ELF-1 (cell line): ENCODE results near the gene RALB.
A peak's percentile ranks its signal among the peaks of the same experiment; 100 is the strongest.
"Not testable (repeated sequence)": the region's sequence is repeated elsewhere in the genome, so short reads cannot be mapped to it uniquely, and the experiment has no call there.

Source experiments
- DNase-seq: peaks from one replicate; pipeline ENCODE4 v3.0.0-alpha.2; 2016; ENCODE audit warnings: low read depth, low spot score

RALB gene

DNA sequence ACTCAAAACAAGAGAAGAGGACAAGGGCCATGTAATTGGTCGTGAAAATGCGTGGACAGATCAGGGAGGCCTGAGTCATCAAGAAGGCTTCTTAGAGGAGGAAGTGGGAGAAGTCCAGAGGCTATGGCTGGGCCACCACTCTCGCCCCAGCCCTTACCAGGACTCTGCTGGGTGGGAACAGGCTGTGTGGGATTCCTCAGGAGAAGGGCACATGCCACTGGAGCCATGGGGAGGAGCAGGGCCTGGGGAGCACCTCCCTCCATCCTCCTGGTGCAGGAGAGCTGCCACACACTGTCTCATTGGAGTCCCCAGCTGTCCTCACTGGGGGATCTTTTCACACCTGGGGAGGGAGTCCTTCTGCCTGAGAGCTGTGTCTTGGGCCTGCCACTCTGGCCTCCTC, 9.4 kb upstream of the RALB start:
- peak; percentile 34 for DNase-seq

DNA sequence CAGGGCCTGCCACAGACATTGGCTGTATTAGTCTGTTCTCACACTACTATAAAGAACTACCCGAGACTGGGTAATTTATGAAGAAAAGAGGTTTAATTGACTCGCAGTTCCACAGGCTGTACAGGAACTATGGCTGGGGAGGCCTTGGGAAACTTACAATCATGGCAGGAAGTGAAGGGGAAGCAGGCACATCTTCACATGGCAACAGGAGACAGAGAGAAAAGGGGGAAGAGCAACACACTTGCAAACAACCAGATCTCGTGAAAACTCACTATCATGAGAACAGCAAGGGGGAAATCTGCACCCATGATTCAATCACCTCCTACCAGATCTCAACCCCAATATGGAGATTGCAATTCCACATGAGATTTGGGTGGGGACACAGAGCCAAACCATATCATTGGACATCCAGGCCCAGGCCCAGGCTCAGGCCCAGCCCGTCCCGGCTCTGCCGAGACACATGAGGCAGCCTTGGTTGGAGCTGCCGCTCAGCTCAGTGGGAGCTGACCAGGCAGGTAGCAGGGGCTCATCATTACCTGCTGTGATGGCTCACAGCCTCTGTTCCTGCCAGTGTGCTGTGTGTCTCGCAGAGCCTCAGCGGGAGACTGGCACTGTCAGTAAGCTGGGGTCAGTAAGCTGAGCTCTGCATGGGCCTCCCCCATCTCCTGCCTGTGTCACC, 8.6 kb upstream of the RALB start:
- DNase-seq = no peak

DNA sequence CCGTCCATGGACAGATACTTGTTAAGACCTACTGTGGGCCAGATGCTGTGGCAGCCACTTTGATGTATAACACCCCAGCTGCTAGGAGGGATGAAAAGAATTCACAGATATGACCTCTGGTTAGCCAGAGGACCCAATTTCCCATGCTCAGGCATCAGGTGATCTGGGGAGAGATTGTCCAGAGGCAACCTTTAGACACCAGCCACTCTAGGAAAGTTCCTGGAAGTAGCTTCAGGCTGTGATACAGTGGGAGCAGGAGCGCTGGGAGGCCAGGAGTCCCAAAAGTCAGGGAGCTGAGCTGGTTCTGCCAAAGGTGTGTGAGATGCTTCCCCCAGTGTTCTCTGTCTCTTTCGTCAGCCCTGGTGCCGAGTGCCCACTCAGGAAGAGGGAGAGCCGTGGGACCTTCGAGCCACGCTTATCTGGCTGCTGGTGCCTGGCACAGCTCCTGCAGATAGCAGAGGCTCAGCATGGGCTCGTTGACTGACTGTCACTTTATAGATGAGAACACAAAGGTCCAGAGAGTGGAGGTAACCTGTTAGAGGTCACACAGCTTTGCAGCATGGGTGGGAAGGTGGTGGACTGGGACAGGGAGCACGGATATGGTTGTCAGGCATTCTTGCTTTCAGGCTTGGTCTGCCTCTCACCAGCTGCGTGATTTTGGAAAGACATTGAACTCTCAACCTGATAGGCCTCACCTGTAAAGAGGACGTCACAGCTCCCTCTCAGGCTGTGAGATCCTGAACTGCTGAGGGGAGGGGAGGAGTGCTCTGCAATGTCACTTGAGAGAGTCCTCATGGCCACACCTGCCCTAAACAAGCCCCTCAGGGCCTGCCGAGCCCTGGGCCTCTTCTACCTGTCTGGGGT, 7.8 kb upstream of the RALB start:
- DNase-seq = peak; percentile 34

DNA sequence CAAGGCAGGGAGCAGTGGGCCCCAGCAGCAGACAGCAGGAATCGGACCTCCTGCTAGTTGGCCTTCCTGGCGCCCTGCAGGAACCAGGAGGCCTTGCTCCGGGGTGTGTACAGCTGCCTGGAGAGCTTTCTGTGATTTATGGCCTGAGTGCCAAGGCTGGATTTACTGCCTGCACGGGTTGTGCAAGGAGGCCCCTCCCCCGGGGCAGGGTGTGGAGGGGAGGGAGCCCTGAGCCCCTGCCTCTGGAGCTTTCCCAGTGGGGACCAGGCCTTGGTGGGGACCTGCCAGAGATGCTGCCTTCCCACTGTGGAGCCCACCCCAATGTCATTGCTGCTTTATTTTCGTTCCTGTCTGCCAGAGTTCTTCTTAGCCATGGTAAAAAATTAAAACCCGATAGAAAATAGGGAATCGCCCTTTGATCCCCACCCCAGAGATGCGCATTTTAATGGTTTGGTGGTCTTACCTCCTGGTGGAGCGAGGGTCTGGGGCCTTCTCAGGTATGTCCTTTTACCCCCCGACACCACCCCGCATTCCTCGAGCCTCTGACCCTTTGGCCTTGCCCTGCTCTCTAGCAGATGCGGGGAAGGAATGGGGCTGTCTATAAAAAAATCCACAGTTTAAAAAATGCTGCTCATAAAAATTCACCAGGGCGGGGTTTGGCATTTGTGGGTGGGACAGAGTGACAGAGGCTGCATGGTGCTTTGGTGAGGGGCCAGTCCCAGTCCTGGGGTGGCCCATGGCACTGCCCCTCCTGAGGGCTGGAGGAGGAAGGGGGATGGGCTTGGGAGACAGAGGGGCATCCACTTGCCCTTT, 6.9 kb upstream of the RALB start:
- peak; percentile 91 for DNase-seq

DNA sequence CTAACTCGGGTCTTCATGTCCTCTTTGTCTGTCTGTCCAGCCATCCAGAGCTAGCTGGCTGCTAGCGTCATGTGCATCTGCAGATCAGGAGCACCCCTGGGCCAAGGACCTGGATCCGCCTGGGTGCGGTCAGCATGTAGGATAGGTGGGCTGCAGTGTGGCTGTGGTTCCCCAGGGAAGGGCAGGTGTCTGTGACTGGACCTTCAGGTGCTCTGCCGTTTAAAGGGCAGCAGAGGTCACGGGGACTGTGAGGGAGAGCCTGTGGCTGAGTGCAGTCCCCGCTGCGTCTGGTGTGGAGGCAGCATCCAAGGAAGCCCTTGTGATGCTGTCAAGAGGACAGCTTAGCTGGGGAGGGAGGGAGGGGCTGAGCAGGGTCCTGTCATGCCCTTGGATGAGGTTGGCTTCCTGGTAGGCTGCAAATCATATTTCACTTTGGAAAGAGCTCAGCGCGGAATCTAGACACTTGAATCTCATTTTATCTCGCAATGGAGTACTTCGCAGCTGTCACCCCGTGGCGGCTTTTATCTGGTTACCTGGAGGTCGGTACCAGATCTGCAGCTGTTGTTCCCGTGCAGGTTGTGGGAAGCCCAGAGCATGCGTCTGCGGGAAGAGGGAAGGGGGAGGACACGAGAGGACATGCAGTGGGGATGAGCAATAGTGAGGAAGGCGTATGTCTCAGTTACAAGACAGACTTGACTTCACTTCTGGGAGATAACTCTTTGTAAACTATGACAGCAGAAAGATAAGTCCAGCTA, 5.9 kb upstream of the RALB start:
- DNase-seq = no peak

DNA sequence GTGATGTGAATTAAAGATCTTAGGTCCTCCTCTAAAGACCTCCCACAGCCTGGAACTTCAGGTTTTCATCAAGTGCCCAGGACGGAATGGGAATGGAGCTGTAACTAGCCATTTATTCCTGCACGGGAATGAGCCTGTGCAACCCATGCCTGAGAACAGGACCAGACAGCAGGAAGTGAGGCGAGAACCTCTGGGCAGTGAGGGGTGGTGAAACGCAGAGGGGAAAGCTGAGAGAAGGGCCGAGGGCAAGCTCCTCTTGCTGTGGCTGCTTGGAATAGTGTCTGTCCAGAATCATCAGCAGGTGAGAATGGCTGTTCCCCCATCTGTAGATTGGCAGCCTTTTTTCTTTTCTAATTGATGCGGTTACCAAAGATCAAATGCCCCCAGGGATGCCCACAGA, 4.8 kb upstream of the RALB start:
- no peak for DNase-seq

DNA sequence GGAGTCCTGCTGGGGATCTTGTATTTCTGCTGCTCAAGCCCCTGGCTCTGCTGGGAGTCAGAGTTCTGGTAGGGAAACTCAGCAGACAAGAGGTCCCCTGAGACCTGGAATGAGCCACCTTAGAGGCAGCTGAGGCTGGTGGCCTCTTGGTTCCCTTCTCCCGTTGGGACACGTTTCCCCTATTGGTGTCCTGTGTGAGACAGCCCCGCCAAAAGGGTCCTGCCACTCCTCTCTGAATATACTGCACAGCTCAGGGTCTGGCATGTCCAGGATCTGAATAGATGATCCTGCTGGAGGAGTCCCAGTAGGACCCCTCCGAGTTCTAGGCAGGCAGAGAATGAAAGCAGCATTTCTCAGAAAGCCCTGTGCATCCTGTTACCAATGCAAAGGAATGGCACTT, 2.0 kb upstream of the RALB start:
- no peak for DNase-seq

DNA sequence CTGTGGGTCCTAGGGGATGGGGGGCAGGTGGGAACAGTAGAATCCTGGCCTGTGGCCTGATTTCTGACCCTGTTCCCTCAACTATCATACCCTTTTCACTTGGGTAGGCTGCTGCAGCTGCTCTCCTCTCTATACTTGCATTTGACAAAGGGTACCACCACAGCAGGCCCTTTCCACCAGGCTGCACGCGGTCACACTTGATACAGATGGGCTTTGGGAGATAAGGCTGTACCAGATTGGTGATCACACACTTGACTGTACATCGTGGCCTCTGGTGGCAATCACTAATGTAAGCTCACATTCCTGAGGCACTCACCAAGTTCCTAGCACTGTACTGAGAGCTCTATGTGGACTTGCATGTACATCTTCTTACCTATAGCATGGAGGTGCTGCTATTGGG, 1.6 kb upstream of the RALB start:
- no peak for DNase-seq

DNA sequence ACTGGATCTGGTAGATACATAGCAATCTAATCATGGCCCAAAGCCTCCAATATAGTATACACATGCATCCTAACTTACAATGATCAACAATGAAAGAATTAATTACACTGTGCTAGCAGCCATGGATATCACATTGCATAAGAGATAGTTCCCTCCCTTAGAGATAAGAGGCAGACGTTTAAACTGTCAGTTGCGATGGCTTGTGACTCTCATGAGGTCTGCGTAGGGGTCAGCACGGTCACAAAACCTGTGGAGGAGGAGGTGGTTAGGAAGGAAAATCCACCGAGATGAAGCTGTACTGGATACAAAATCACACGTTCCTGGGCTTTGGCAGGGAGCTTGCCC, 800 bp upstream of the RALB start:
- no peak for DNase-seq

DNA sequence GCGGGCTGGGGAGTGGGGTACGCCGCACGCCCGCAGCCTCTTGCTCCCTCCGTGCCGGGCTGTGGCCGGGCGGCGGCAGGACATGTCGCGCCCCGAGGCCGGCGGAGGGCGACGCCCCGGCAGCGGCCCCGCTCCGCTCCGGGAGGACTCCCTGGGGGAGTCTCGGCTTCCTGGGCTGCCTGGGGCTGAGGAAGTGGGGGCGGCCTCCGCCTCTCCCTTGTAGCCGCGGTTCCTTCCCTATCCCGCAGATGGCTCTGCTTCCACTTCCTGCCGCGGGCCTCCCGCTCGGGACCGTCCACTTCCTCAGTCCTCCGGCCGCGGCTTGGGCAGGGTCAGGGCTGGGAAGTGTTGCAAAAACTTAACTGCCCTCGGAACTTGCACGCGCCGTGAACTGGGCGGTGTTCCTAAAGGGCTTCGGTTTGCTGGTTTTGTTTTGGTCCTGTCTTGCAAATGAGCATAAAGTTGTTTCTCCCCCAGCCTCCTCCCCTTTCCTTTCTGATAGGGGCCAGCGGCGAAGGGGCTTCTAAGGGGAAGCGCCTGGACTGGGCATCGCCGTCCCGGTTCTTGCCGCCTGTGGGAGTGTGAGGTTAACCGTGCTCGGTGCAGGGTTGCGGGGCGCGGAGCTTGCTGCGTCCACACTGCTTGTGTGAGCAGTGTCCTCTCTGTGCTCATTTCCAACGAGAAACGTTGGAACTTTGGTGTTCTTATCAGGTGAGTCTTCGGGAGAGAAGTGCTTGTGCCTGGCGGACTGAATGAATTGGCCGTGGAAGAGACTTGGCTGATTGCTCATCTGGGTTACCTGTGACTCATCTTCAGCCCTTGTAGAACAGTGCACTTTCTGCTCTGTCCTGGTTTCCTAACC, 600 bp downstream of the RALB start:
- DNase-seq = peak; percentile 78

DNA sequence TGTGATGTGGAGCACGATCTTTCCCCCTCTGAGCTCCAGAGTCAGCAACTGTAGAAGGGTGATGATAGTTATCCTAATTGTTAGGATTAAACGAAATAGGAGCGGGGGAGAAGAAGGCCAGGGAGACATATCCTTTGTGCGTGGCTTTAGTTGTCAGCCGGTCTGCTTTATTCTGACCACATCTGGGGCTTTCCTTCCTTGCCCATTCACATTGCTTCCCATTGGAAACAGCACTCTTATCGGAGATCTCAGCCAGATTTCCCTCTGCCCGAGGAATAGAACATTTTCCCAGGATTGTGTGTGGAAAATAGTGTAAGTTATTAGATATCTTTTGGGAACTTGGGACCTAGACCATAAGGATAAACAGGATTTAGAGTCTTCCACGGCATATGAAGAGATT, 1.5 kb downstream of the RALB start:
- no peak for DNase-seq

DNA sequence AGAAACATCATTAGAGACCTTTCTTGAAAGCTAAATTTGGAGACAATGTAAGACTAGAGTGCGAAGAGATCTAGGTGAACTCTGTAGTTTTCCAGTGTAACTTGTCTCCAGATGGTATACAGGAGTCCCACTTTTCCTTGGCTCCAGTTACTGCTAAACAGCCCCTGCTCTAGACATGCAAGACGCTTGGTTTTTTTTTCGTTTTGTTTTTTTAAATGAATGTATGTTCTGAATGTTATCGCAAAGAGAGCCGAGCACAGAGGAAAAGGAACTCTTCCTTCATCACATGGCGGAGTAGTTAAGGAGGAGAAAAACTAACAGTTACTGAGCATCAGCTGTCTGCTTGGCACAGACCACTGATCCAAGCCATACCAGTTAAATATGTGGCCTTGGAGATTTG, 2.4 kb downstream of the RALB start:
- no peak for DNase-seq

DNA sequence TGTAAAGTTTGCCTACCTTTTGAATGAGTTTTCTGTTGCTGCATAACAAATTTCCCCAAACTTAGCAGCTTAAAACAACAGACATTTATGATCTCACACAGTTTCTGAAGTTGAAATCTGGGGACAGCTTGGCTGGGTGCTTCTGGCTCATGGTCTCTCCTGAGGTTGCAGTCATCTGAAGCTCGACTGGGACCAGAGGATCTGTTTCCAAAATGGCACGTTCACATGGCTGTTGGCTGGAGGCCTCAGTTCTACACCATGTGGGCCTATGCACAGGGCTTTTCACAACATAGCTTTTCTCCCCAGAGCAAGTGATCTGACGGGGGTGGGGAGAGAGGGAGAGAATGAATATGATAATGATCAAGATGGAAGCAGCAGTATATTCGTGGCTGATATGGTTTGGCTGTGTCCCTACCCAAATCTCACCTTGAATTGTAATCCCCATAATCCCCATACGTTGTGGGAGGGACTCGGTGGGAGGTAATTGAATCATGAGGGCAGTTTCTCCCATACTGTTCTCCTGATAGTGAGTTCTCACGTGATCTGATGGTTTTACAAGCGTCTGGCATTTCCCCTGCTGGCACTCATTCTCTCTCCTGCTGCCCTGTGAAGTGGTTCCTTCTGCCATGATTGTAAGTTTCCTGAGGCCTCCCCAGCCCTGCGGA, 3.5 kb downstream of the RALB start:
- DNase-seq = no peak

DNA sequence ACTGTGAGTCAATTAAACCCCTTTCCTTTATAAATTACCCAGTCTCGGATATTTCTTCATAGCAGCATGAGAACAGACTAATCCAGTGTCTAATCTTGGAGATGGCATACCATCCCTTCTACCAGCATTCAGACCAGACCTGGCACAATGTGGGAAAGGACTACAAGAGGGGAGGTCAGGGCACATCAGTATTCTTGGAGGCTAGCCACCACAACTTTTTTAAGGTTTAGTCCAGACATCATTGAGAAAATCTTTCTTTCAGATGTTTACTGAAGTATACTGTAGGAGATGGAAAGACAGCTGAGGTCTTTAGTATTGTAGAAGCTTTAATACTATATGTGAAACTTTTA, 4.0 kb downstream of the RALB start:
- no peak for DNase-seq

DNA sequence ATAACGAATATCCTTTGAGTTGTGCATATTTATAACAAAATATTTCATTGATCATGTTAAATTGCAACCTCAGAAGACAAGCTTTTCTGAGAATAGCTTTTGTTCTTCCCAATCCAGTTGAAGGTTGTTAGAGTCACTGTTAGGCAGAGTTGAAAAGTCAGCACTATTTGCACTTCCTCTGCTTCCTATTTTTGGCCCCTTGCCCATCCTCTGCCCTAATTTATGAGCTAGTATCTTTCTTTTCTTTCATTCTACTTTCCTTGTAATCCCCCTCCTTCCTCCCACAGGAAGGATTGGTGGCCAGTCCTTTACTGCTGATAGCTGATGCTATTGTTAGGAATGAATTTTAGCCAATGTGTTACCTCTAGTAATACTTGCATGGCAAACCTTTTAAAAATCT, 4.9 kb downstream of the RALB start:
- no peak for DNase-seq

DNA sequence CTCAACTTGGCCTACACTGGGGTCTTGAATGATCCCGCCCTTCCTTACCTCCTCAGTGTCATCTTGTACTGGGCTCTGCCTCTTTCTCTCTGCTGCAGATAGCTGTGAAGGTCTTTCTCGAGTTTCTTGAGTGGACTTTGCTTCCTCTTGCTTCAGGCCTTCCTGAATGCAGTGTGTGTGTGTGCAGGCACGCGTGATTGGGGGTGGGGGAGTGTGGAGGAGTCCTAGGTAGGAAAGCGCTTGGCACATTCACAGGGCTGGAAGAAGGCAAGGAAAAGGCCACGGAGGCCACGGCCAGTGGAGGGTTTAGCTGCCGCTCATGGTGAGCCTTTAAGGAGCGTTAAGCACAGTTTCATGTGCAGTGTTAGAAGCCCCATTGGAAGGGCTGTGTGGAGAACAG, 5.5 kb downstream of the RALB start:
- no peak for DNase-seq

DNA sequence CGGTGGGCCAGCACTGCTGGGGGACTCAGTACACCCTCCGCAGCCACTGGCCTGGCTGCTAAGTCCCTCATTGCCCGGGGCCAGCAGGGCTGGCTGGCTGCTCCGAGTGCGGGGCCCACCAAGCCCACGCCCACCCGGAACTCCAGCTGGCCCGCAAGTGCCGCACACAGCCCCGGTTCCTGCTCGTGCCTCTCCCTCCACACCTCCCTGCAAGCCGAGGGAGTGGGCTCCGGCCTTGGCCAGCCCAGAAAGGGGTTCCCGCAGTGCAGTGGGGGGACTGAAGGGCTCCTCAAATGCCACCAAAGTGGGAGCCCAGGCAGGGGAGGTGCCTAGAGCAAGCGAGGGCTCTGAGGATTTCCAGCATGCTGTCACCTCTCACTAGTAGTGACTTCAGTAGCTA, 7.3 kb downstream of the RALB start:
- DNase-seq = not testable (repeated sequence)

DNA sequence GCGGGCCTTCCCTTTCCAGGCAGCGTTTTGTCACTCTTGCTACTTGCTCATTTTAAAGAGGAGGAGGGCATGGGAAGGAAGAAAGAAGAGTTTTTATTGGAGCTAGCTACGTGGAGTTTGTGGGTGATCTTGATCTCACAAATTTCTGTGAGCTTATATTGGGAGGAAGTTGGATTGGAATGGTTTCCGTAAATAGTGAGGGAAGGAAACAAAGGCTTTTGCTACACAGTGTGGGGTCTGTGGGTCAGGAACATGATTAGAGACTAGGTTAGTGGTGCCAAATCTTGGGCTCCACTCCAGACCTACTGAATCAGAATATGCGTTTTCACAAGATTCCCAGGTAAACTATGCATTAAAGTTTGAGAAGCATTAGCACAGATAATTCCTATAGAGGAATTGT, 8.1 kb downstream of the RALB start:
- no peak for DNase-seq

DNA sequence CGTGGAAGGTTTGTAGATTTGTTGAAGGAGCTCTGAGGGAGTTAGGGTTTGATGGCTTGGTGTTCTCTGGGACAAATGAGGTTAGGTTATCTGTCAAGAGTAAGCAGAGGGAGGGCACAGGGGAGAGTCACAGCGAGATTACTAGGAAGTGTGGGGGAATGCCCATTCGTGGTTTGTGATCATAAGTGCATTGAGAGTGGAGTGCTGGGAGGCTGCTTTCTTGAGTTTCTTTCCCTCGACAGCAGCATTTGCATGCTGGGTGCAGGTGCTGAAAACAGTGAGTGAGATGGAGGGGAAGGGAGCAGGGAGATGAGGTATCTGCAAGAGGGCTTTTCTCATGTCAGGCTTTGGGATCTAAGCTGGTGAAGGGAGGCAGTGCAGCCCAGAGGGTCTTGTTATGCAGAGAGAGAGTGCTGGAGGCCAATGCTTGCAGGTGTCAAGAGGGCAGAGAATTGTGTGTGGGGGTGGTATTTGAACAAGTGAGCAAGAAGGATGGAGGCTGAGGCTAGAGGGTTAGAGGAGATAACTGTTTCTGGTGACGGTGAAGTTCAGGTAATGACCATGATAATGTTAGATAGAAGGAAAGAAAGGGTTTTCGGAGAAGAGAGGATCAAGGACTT, 8.8 kb downstream of the RALB start:
- DNase-seq = no peak

DNA sequence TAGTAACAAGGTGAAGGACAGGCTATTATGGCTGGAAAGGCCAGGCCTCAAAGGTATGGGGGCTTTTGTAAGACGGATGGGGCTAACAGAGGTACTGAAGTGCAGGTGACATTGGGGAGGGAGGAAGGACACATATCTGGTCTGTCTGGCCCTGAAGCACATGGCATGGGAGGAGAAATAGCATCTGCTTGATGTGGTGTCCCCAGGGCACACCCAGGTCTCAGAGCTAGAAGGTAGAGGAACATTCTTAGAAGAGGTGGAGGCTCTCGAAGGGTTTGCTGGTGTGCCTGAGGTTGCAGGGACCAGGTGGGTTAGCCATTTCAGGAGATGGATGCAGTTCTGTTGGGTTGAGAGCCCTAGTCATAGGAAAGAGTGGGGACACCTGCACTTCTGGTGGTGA, 9.5 kb downstream of the RALB start:
- DNase-seq = no peak
